GM18526 (cell line): Measurements from ENCODE around the gene MFN2.

Experiments used
- POLR2A ChIP-seq: IDR thresholded peaks from 3 replicates; pipeline ENCODE4 v1.6.1; 2011; ENCODE audit not compliant: insufficient read length; ENCODE audit errors: extremely low read depth

The MFN2 gene

DNA sequence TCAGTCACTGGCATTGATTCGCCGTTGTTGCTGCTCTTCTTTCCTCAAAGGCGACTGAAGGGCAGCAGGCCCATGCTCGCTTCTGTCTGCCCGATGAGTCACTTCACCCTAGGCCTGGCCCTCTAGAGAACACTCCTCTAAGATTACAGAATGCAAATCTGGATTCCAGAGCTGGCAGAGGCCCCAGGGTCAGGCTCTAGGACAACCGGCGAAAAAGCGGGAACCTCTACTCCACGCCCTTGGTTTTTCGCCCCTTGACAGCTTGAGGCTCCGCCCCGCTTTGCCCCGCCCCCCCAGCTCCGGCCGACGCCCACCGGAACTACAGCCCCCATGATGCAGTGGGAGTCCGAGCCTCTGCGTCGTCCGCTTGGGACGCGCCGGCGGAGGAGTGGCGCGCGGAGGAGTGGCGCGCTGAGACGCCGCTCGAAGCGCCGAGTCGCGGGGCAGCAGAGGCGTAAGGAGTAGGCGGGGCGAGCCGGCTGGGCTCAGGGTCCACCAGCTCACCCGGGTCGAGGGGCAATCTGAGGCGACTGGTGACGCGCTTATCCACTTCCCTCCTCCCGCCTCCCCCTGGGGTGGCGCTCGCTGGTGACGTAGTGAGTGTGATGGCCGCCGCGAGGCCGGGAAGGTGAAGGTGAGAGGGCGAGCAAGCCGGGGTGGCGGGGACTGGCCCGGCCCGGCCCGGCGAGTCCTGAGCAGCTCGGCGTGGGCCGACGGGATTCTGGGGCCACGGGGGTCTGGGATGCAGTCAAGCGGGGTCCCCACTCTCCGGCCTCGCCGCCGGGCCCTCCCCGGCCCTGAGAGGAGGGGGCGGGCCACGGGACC, at the start of gene MFN2:
Gene MFN2 (plus strand): TSS at position 594 of the 825 bp plus-strand sequence. CDS start 8,725 bp downstream, outside the sequence.
- TF ChIP-seq POLR2A, result peak; percentile 68

DNA sequence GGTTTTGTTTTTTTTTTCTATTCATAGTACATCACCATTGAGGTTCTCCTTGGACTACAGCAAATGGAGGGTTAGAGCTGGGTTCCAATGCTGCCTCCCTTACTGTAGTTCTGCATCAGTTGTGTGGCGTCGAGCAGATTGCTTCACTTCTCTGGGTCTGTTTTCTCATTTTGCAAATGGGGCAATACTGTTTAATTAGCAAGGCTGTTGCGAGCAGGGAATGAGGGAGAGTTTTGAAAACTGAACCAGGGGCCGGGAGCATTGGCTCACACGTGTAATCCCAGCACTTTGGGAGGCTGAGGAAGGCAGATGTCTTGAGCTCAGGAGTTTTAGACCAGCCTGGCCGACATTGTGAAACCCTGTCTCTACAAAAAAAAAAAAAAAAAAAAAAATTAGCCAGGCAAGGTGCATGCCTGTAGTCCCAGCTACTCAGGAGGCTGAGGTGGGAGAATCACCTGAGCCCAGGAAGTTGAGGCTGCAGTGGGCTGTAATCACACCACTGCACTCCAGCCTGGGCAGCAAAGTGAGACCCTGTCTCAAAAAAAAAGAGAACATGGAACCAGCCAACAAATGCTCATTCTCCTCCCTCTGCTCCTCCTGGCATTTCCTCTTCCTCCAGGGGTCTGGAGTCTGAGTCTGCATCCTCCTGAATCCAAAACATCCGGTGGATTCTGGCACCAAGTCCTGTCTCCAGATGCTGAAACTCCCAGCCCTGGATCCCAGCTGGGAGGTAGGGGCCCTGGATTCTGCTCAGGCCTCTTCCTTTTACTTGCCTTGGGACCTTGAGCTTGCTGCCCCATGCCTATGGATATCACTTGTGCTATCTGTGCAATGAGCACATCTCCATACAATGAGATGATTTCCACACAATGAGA, 49.4 kb upstream of the MFN2 start:
- no peak for TF ChIP-seq POLR2A

DNA sequence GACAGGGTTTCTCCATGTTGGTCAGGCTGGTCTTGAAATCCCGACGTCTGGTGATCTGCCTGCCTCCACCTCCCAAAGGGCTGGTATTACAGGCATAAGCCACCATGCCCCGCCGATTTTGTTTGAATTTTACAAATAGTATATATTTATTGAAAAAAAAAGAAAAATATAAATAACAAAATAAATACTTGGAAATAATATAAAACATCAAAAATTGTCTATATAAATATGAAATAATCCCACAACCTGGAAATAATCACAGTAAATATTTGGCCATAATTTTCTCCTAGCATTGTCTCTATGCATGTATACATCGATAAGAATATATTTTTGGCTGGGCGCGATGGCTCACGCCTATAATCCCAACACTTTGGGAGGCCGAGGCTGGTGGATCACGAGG, 48.4 kb upstream of the MFN2 start:
- no peak for TF ChIP-seq POLR2A

- TF ChIP-seq POLR2A, result peak; percentile 80
Measured at GRCh38 chr1:11934302-11935056, 45.8 kb upstream of the MFN2 start, which contains the start of gene PLOD1. Gene PLOD1, plus strand, starts transcription at chr1:11934717. Its CDS starts 63 bp downstream, at chr1:11934780.

DNA sequence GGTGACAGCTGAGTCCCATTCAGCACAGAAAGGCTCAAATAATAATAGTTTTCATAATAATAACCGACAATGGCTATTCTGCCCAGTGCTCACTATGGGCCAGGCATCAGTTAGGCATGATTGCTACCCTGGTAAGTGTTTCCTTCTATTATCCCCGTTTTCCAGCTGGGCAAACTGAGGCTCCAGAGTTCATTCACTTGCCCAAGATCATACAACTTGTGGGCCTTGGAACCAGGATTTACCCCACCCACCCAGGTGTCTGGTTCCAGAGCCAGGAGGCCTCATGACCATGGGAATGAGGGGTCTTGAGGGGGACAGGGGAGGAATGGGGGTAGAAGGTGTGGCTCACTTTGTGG, 45.2 kb upstream of the MFN2 start:
- no peak for TF ChIP-seq POLR2A

- TF ChIP-seq POLR2A, result no peak
Measured at GRCh38 chr1:11938722-11939526, 41.3 kb upstream of the MFN2 start.

- TF ChIP-seq POLR2A, result no peak
Measured at GRCh38 chr1:11940260-11940921, 39.9 kb upstream of the MFN2 start.

- no peak for TF ChIP-seq POLR2A
Measured at GRCh38 chr1:11942280-11942679, 38.0 kb upstream of the MFN2 start.

DNA sequence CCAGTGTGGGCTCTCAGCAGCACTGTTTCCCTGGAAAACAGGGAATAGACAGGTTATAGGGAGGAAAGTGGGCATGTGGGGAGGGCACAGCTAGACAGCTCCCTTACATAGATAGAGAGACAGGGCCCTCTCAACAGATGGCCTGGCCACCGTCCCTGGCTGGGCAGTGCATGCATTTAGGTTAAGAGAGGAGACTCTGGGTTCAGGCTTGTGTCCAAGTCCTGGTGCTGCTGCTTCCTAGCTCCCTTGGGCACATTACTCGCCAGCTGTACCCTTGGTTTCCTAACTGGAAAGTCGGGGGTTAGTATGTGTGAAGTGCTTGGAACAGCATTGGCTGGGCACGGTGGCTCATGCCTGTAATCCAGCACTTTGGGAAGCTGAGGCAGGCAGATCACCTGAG, 36.6 kb upstream of the MFN2 start:
- no peak for TF ChIP-seq POLR2A

DNA sequence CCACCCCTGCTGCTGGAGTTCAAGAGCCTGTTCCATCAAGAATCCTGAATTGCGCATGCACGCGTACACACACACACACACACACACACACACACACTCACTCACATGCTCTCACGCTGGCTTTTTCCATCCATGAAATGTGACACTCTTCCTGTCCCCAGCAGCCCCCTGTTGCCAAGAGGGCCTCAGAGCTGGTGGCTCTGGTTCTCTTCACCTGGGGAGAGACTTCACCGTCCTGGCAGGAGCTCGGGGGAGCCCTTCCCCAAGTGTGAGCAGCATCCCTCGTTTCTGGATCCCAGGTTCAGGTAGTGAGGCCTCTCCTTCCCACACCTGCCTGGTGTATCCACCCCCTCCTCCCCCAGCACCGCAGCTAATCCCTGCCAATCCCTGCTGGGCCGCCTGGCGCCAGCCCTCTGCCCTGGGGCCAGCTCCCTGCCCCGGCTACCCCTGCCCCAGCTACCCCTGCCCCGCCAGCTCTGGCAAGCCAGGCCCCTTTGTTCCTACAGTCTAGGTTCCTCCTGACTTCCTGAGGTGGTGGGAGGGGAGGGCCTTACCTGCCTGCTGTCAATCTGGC, 35.8 kb upstream of the MFN2 start:
- TF ChIP-seq POLR2A, result no peak

DNA sequence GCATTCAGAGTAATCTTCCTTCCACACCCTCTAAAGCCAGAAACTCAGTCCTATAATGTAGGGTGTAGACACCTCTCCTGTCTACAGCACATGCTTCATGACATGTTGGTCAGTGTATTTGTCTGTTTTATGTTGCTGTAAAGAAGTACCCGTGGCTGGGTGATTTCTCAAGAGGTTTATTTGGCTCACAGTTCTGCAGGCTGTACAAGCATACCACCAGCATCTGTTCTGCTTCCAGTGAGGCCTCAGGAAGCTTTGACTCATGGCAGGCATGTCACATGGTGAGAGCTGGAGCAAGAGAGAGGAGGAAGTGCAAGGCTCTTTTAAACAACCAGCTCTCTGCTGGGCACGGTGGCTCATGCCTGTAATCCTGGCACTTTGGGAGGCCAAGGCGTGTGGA, 33.6 kb upstream of the MFN2 start:
- TF ChIP-seq POLR2A, result no peak

DNA sequence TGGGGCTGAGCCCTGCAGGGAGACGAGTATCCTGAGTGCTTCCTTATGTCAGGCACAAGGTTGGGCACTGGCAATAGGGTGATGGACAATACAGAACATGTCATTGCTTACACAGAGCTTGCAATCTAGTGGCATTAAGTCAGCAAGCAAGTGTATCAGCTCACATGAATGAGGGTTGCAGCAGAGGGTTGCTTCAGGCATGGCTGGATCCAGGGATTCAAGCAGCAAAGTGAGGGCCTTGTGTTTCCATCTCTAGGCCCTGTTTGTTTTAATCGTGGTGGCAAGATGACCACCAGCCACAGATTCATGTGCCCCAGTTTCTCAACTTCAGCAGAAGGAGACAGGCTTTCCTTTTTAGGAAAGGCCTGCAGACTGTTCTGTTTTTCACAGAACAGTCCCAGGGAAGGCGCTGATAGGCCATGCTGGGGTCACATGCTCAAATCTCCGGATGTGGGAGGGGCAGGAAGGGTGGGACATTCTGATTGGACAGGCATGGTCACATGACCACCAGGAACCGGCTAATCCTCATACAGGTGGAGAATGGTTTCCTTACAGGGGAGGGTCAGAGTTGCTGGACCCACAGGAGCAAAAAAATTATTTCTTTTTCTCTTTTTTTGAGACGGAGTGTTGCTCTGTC, 31.3 kb upstream of the MFN2 start:
- no peak for TF ChIP-seq POLR2A

DNA sequence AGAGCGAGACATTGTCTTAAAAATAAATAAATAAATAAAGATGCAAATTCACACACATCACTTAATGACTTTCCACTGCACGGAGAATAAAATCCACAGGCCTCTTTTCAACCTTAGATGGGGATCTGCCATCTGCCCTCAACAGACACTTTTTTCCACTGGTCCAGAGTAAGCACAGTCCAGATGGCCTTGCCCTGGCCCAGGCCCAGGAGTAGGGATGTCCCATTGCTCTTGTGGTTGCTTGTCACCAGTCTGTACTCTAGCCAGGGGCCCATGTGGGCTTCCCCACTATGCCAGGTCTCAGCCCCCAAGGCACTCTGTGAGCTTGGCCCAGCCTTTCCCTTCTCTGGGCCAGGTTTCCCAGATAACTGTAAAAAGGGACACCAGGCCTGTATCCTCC, 28.3 kb upstream of the MFN2 start:
- TF ChIP-seq POLR2A, result no peak
